VCaP (cell line): Measurements from ENCODE around the gene SLCO1B1.
"Not testable (repeated sequence)": the region's sequence is repeated elsewhere in the genome, so short reads cannot be mapped to it uniquely, and the experiment has no call there.

Experiments used
- H3K27ac ChIP-seq: fragments of 450-650 bp; 2 replicates; pipeline ENCODE4 v1.5.1; 2017
- CTCF ChIP-seq: fragments of 450-650 bp; conservative IDR thresholded peaks from 2 replicates; pipeline ENCODE4 v1.5.1; 2017; ENCODE audit warnings: mild to moderate bottlenecking, moderate library complexity

Gene SLCO1B1

GRCh38 chr12:21183721-21184275, 52.8 kb downstream of the SLCO1B1 start:
- TF ChIP-seq CTCF, result no peak
- no peak overlapping the region for H3K27ac ChIP-seq

GRCh38 chr12:21190016-21190415, 59.0 kb downstream of the SLCO1B1 start:
- TF ChIP-seq CTCF, result no peak
- no peak overlapping the region for H3K27ac ChIP-seq

GRCh38 chr12:21214433-21214832, 83.4 kb downstream of the SLCO1B1 start:
- H3K27ac ChIP-seq, result not testable (repeated sequence)

- no peak overlapping the region for H3K27ac ChIP-seq
- TF ChIP-seq CTCF, result no peak
Observed at GRCh38 chr12:21219206-21219605, 88.2 kb downstream of the SLCO1B1 start.

GRCh38 chr12:21220266-21220665, 89.3 kb downstream of the SLCO1B1 start:
- H3K27ac ChIP-seq, result no peak overlapping the region
- TF ChIP-seq CTCF, result no peak

GRCh38 chr12:21221072-21221471, 90.1 kb downstream of the SLCO1B1 start:
- TF ChIP-seq CTCF, result no peak
- no peak overlapping the region for H3K27ac ChIP-seq

- no peak for TF ChIP-seq CTCF
Observed at GRCh38 chr12:21221778-21222177, 90.8 kb downstream of the SLCO1B1 start.

GRCh38 chr12:21223930-21224329, 92.9 kb downstream of the SLCO1B1 start:
- TF ChIP-seq CTCF, result no peak
- no peak overlapping the region for H3K27ac ChIP-seq

More at GRCh38 chr12:21221778-21222177, 90.8 kb downstream of the SLCO1B1 start:
- H3K27ac ChIP-seq, result no peak overlapping the region
